GM21825 (cell line): ENCODE data around the gene DMPK.
A peak's percentile ranks its signal among the peaks of the same experiment; 100 is the strongest.
"Not testable (repeated sequence)": the region's sequence is repeated elsewhere in the genome, so short reads cannot be mapped to it uniquely, and the experiment has no call there.

Experiments
- ATAC-seq: cut with Tn5 transposase; IDR thresholded peaks from one replicate; pipeline ENCODE4 v1.9.1; 2021; ENCODE audit warnings: mild to moderate bottlenecking, moderate library complexity; ENCODE audit not compliant: unreplicated experiment

DMPK gene

GRCh38 chr19:45815481-45816216 lies 33.4 kb upstream of the DMPK start:
- no peak for ATAC-seq

DNA sequence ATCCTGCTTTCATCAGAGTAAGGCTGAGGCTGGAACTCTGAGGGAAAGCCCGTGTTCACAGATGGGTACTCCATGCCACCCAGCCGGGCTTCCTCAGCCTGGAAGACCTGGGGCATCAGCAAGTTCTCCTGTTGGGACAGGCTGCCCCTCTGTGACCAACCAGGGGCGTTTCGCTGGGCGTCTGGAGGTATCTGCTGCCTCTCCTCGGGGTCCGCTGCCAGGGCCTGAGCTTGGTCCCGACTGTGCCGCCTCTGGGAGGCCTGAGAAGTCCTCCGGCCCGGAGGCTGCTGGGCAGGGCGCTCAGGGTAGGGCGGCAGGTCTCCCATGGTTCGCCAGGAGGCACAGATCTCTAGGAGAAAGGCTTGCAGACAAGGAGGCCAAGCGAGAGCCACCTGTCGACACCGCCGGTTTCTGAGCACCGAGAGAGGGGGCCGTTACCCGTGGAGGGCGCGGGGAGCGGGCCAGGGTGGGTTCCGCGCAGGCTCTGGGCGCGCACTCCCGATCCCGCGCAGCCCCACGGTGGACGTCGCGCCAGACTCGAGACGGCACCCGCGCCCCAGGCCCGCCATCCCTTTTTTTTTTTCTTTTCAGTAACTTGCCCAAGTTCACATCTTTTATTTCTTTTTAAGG lies 32.7 kb upstream of the DMPK start, which contains the start of gene RSPH6A:
Gene RSPH6A (minus strand): TSS at position 458 of the 630 bp plus-strand sequence. CDS start 132 bp downstream, at position 326.
- ATAC-seq: no peak

DNA sequence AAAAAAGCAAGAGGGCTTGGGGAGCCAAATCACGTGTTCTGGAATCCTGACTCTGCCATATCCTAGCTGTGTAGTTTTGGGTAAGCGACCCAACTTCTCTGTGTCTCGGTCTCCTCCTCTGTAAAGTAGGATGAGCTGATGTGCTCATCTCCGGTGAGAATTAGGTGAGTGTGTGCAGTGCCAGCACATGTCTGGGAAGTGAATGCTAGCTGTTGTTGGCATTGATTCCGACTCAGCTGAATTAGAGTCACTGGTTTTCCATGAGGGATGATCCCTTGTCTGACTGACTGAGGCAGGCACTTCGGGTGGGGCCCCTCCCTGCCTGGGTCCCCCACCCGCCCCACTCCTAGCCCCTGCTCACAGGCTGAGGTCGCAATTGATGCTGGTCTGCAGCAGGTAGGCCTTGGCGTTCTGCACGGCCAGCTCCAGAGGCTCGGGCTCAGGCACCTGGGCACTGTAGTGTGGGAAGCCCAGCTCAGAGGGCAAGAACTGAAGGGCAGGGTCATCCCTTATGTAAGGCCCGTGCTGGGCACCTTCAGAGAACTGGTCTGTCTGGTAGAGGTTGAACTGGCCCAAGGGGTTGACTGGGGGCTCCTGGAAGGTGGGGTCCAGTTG lies 32.0 kb upstream of the DMPK start:
- ATAC-seq: no peak

DNA sequence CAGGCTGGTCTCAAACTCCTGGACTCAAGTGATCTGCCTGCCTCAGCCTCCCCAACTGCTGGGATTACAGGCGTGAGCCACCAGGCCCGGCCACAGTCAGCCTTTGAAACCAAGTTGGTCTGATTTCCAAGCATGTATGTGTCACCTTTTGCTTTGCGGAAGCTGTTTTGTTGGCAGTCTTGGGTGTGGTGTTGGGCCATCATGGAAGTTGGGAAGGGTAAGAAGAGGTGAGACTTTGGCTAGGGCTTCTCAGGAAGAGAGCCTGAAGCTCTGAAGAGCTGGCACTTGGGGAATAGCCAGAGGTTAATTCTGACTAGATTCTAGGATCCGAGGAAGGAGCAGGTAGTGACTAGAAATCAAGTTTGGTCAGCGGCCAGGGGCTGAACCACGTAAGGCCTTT lies 30.0 kb upstream of the DMPK start:
- ATAC-seq: no peak

DNA sequence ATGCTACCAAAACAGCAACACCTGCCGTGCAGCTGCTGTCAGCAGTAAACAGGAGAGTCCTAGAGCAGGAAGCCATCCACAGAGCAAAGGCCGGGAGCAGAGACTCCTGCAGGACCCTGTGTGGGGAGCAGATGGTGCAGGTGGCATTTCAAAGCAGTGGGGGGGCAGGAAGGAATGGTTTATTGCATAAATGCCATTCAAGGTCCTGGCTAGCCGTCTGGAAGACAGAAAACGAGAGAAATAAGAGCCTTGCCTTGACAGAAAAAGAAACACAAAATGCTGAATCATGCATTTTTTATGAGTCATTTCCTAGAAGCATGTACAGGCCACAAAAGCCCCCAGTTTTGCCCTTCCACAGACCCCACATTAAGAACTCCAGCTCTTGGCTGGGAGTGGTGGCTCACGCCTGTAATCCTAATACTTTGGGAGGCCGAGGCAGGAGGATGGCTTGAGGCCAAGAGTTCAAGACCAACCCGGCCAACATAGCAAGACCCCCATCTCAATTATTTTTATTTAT lies 27.4 kb upstream of the DMPK start:
- ATAC-seq: no peak

DNA sequence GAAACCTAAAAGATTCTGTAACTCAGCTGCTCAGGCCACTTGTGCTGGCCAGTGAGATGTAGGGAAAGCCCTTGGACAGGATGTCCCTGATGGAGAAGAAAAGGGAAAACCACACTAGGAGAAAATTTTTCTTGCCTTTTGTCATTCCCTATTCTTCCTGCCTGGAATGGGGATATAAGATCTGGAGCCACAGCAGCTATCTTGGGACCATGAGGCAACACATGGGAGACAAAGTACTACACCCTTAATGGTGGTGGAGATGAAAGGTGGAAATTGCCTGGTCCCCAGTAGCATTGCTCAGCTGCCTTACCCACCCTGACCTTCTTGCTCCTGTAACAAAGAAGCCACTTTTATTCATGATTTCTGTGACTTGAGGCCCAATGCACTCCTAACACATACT lies 23.4 kb upstream of the DMPK start:
- ATAC-seq: no peak

GRCh38 chr19:45804959-45805230 lies 22.6 kb upstream of the DMPK start:
- no peak for ATAC-seq

DNA sequence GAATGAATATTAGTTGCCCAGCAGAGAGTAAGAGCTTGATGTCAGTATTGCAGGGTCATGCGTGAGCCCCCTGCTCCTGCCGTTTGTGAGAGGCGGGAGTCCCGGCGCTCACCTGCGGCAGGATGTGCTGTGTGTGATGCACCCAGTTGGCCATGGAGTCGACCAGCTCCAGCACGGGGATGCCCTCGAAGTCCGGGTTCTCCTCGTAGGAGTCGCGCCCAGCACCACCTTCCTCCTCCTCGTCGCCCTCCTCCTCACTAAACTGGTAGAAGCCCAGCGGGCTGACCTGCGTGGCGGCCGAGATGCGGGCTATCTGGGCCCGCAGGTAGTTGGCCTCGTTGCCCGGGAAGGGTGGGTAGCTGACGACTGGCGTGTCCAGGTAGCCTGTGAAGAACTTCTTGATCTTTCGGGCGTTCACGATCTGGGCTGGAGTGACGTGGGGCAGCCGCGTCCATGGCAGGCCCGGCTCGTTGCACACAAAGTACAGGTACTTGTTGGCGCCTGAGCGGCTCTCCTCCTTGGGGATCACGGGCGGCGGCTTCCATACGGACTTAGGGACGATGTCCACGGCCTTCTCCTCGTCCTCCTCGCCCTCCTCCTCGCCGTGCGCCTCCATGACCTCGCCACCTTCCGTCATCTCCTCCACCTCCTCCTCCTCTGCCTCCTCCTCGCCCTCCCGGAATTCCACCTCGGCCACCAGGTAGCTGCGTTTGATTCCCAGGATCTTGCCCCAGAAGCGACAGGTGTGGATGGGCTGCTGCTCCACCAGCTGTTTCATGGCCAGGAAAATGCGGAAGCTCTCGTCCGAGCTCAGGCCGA lies 22.1 kb upstream of the DMPK start:
- no peak for ATAC-seq

- no peak for ATAC-seq
Observed at GRCh38 chr19:45801603-45802175, 19.4 kb upstream of the DMPK start.

DNA sequence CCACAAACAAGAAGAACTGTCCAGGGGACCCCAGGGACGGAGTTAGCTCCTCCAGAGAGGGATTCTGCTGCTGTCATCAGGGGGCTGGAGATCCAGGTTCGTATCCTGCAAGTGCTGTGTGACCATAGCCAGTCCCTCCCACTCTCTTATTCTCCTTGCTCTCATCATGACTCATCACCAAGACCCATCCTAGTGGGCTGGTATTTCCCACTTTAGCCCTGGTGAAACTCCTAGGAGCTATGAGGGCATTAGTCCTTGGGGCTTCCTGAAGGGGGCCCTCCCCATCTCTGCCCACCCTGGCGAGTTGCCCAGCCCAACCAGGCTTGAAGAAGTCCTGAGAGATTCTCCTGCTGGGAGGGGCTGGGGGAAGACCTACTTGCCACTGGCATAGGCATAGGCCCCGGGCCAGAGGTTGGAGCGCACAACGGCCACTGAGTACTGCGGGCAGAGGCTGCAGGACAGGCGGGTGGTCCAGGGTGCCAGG lies 17.8 kb upstream of the DMPK start:
- ATAC-seq: no peak

GRCh38 chr19:45799541-45799940 lies 17.3 kb upstream of the DMPK start:
- ATAC-seq: not testable (repeated sequence)

- no peak for ATAC-seq
Observed at GRCh38 chr19:45798995-45799517, 16.8 kb upstream of the DMPK start.

GRCh38 chr19:45794627-45795026 lies 12.3 kb upstream of the DMPK start:
- no peak for ATAC-seq

GRCh38 chr19:45793876-45794275 lies 11.6 kb upstream of the DMPK start:
- no peak for ATAC-seq

DNA sequence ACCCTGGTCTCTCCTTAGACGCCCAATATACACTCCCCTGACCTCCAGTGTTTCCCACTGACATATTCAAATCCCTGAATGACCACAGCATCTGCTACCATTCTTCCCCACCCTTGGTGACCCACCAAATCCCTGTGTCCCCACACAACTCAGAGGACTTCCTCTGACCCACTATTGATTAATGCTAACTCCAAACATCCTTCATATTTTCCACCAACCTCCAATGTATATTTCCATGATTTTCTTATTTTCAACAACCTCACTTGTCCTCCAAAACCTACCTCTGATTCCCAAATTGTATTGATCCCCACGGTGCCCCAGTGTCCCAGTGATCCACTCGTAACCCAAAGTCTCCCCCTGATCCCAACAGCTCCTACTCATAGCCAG lies 10.9 kb upstream of the DMPK start:
- ATAC-seq: no peak

GRCh38 chr19:45792470-45793177 lies 10.3 kb upstream of the DMPK start, which contains the start of gene DMWD:
DMWD (minus strand) TSS chr19:45792845; CDS start chr19:45792756, 89 bp downstream.
- ATAC-seq: peak; percentile 84

GRCh38 chr19:45791744-45792469 lies 9.6 kb upstream of the DMPK start:
- ATAC-seq: no peak

GRCh38 chr19:45790942-45791341 lies 8.7 kb upstream of the DMPK start:
- ATAC-seq: no peak
